ENCODE measurements around the gene HYKK. TPM values are rescaled to one million over a fixed set of nuclear protein-coding genes. Genes with fewer than 3 reads are reported as not detected.
"Not testable (repeated sequence)": the region's sequence is repeated elsewhere in the genome, so short reads cannot be mapped to it uniquely, and the experiment has no call there.

HYKK gene
- polyA plus RNA-seq, 1 donor = 11.1 TPM

- DNase-seq; H3K27me3 ChIP-seq (ENCODE audit: control insufficient read depth, insufficient read depth, low read length); H3K9me3 ChIP-seq (ENCODE audit: control insufficient read depth, low read depth, low read length); H3K4me1 ChIP-seq (ENCODE audit: control insufficient read depth, insufficient read depth, low read length): not testable (repeated sequence)
- Histone ChIP-seq H3K27ac (ENCODE audit: low read length) (peak overlapping the region; percentile 85), H3K36me3 (ENCODE audit: control insufficient read depth, insufficient read depth, low read length) (peaks cover 17% of the 10 kb centered on the region), H3K4me3 (ENCODE audit: low read length) (peak overlapping the region; percentile 78)
- WGBS (ENCODE audit: insufficient coverage, low lambda C conversion rate) = 100% methylated on average over 2 of the region's 18 CpGs
Observed at GRCh38 chr15:78539464-78540140, 32.2 kb downstream of the HYKK start.

- peak within 1 kb of the TSS; percentile 78 for H3K4me3 ChIP-seq (ENCODE audit: low read length)
- peak; percentile 87 to 94 for DNase-seq
- no peaks in the 10 kb centered on the region for H3K9me3 ChIP-seq (ENCODE audit: control insufficient read depth, low read depth, low read length)
- no peaks in the 10 kb centered on the region for H3K27me3 ChIP-seq (ENCODE audit: control insufficient read depth, insufficient read depth, low read length)
- H3K4me1 ChIP-seq (ENCODE audit: control insufficient read depth, insufficient read depth, low read length) = peaks cover 3% of the 10 kb centered on the region
- no CpG with 5 or more reads among the region's 56 CpGs for WGBS (ENCODE audit: insufficient coverage, low lambda C conversion rate)
- peaks cover 22% of the 10 kb centered on the region for H3K36me3 ChIP-seq (ENCODE audit: control insufficient read depth, insufficient read depth, low read length)
- peak within 1 kb of the TSS; percentile 85 for H3K27ac ChIP-seq (ENCODE audit: low read length)
Observed at GRCh38 chr15:78540141-78540870, 32.9 kb downstream of the HYKK start, which contains the start of gene PSMA4. TSS of gene PSMA4 (plus strand) at chr15:78540444. CDS start at chr15:78541928, 1,484 bp downstream.

GRCh38 chr15:78540871-78541743 lies 33.7 kb downstream of the HYKK start:
- WGBS (ENCODE audit: insufficient coverage, low lambda C conversion rate) = 0% methylated on average over 3 of the region's 17 CpGs
- DNase-seq = peak in 1 of 2 donors; percentile 22
- no peaks in the 10 kb centered on the region for H3K27me3 ChIP-seq (ENCODE audit: control insufficient read depth, insufficient read depth, low read length)
- H3K27ac ChIP-seq (ENCODE audit: low read length) = peak overlapping the region; percentile 85
- H3K4me1 ChIP-seq (ENCODE audit: control insufficient read depth, insufficient read depth, low read length) = peaks cover 3% of the 10 kb centered on the region
- H3K36me3 ChIP-seq (ENCODE audit: control insufficient read depth, insufficient read depth, low read length) = peaks cover 30% of the 10 kb centered on the region
- peak overlapping the region; percentile 78 for H3K4me3 ChIP-seq (ENCODE audit: low read length)
- no peaks in the 10 kb centered on the region for H3K9me3 ChIP-seq (ENCODE audit: control insufficient read depth, low read depth, low read length)

- no CpG with 5 or more reads among the region's 1 CpG for WGBS (ENCODE audit: insufficient coverage, low lambda C conversion rate)
- no peak for DNase-seq
- Histone ChIP-seq H3K36me3 (ENCODE audit: control insufficient read depth, insufficient read depth, low read length) (peaks cover 35% of the 10 kb centered on the region), H3K9me3 (ENCODE audit: control insufficient read depth, low read depth, low read length) (no peaks in the 10 kb centered on the region), H3K4me1 (ENCODE audit: control insufficient read depth, insufficient read depth, low read length) (peaks cover 3% of the 10 kb centered on the region), H3K4me3 (ENCODE audit: low read length) (peak overlapping the region; percentile 78), H3K27me3 (ENCODE audit: control insufficient read depth, insufficient read depth, low read length) (no peaks in the 10 kb centered on the region), H3K27ac (ENCODE audit: low read length) (peak overlapping the region; percentile 85)
Observed at GRCh38 chr15:78541744-78542034, 34.3 kb downstream of the HYKK start.

- WGBS (ENCODE audit: insufficient coverage, low lambda C conversion rate) = no CpG with 5 or more reads among the region's 3 CpGs
Observed at GRCh38 chr15:78542647-78543046, 35.3 kb downstream of the HYKK start.

GRCh38 chr15:78550194-78550593 lies 42.8 kb downstream of the HYKK start:
- no peak for DNase-seq
- H3K9me3 ChIP-seq (ENCODE audit: control insufficient read depth, low read depth, low read length) = no peaks in the 10 kb centered on the region
- H3K4me1 ChIP-seq (ENCODE audit: control insufficient read depth, insufficient read depth, low read length) = no peaks in the 10 kb centered on the region
- H3K27me3 ChIP-seq (ENCODE audit: control insufficient read depth, insufficient read depth, low read length) = no peaks in the 10 kb centered on the region
- no peak overlapping the region for H3K4me3 ChIP-seq (ENCODE audit: low read length)
- 75% methylated on average over 1 of the region's 6 CpGs for WGBS (ENCODE audit: insufficient coverage, low lambda C conversion rate)
- peaks cover 52% of the 10 kb centered on the region for H3K36me3 ChIP-seq (ENCODE audit: control insufficient read depth, insufficient read depth, low read length)
- no peak overlapping the region for H3K27ac ChIP-seq (ENCODE audit: low read length)

More at GRCh38 chr15:78542647-78543046, 35.3 kb downstream of the HYKK start:
- Histone ChIP-seq H3K4me3 (ENCODE audit: low read length) (no peak overlapping the region), H3K4me1 (ENCODE audit: control insufficient read depth, insufficient read depth, low read length) (peaks cover 3% of the 10 kb centered on the region), H3K36me3 (ENCODE audit: control insufficient read depth, insufficient read depth, low read length) (peaks cover 44% of the 10 kb centered on the region), H3K9me3 (ENCODE audit: control insufficient read depth, low read depth, low read length) (no peaks in the 10 kb centered on the region), H3K27me3 (ENCODE audit: control insufficient read depth, insufficient read depth, low read length) (no peaks in the 10 kb centered on the region), H3K27ac (ENCODE audit: low read length) (no peak overlapping the region)
- no peak for DNase-seq

- Histone ChIP-seq H3K27me3 (ENCODE audit: control insufficient read depth, insufficient read depth, low read length) (no peaks in the 10 kb centered on the region), H3K9me3 (ENCODE audit: control insufficient read depth, low read depth, low read length) (no peaks in the 10 kb centered on the region), H3K4me1 (ENCODE audit: control insufficient read depth, insufficient read depth, low read length) (no peaks in the 10 kb centered on the region), H3K4me3 (ENCODE audit: low read length) (no peak overlapping the region), H3K27ac (ENCODE audit: low read length) (no peak overlapping the region), H3K36me3 (ENCODE audit: control insufficient read depth, insufficient read depth, low read length) (peaks cover 46% of the 10 kb centered on the region)
- WGBS (ENCODE audit: insufficient coverage, low lambda C conversion rate) = 88% methylated on average over 1 of the region's 3 CpGs
- DNase-seq = no peak
Observed at GRCh38 chr15:78550815-78551214, 43.4 kb downstream of the HYKK start.

GRCh38 chr15:78551902-78552301 lies 44.5 kb downstream of the HYKK start:
- no CpG with 5 or more reads among the region's 5 CpGs for WGBS (ENCODE audit: insufficient coverage, low lambda C conversion rate)
- H3K36me3 ChIP-seq (ENCODE audit: control insufficient read depth, insufficient read depth, low read length) = peaks cover 37% of the 10 kb centered on the region
- no peaks in the 10 kb centered on the region for H3K9me3 ChIP-seq (ENCODE audit: control insufficient read depth, low read depth, low read length)

GRCh38 chr15:78552597-78552996 lies 45.2 kb downstream of the HYKK start:
- no peak for DNase-seq
- no peaks in the 10 kb centered on the region for H3K9me3 ChIP-seq (ENCODE audit: control insufficient read depth, low read depth, low read length)
- H3K36me3 ChIP-seq (ENCODE audit: control insufficient read depth, insufficient read depth, low read length) = peaks cover 30% of the 10 kb centered on the region
- no peaks in the 10 kb centered on the region for H3K27me3 ChIP-seq (ENCODE audit: control insufficient read depth, insufficient read depth, low read length)
- H3K4me1 ChIP-seq (ENCODE audit: control insufficient read depth, insufficient read depth, low read length) = no peaks in the 10 kb centered on the region
- H3K4me3 ChIP-seq (ENCODE audit: low read length) = no peak overlapping the region
- WGBS (ENCODE audit: insufficient coverage, low lambda C conversion rate) = no CpG with 5 or more reads among the region's 5 CpGs
- H3K27ac ChIP-seq (ENCODE audit: low read length) = no peak overlapping the region

More at GRCh38 chr15:78551902-78552301, 44.5 kb downstream of the HYKK start:
- Histone ChIP-seq H3K4me3 (ENCODE audit: low read length) (no peak overlapping the region), H3K4me1 (ENCODE audit: control insufficient read depth, insufficient read depth, low read length) (no peaks in the 10 kb centered on the region), H3K27me3 (ENCODE audit: control insufficient read depth, insufficient read depth, low read length) (no peaks in the 10 kb centered on the region), H3K27ac (ENCODE audit: low read length) (no peak overlapping the region)
- no peak for DNase-seq

- not testable (repeated sequence) for DNase-seq; H3K4me3 ChIP-seq (ENCODE audit: low read length); H3K27ac ChIP-seq (ENCODE audit: low read length); H3K9me3 ChIP-seq (ENCODE audit: control insufficient read depth, low read depth, low read length); H3K4me1 ChIP-seq (ENCODE audit: control insufficient read depth, insufficient read depth, low read length); H3K36me3 ChIP-seq (ENCODE audit: control insufficient read depth, insufficient read depth, low read length)
- whole genome bisulfite sequencing (ENCODE audit: insufficient coverage, low lambda C conversion rate) = 100% methylated on average over 2 of the region's 10 CpGs
- peaks cover 26% of the 10 kb centered on the region for H3K27me3 ChIP-seq (ENCODE audit: control insufficient read depth, insufficient read depth, low read length)
Observed at GRCh38 chr15:78560201-78560600, 52.8 kb downstream of the HYKK start.
